Epithelial cell of prostate (primary cell): ENCODE results near the gene F10.
"Not testable (repeated sequence)": the region's sequence is repeated elsewhere in the genome, so short reads cannot be mapped to it uniquely, and the experiment has no call there.

ENCODE experiments used
- DNase-seq: peaks from one replicate; pipeline ENCODE4 v3.0.0-alpha.2; 2011; ENCODE audit warnings: low read depth, low spot score
- H3K27ac ChIP-seq: fragments of 450-650 bp; 2 replicates; pipeline ENCODE4 v1.5.1; 2017; ENCODE audit warnings: mild to moderate bottlenecking

F10 gene

GRCh38 chr13:113148940-113149503 lies 26.4 kb downstream of the F10 start:
- DNase-seq, result no peak
- no peak overlapping the region for H3K27ac ChIP-seq

- no peak for DNase-seq
- H3K27ac ChIP-seq, result no peak overlapping the region
Measured at GRCh38 chr13:113149711-113150549, 27.3 kb downstream of the F10 start.

GRCh38 chr13:113150550-113151365 lies 28.2 kb downstream of the F10 start:
- no peak overlapping the region for H3K27ac ChIP-seq
- no peak for DNase-seq

- no peak for DNase-seq
- no peak overlapping the region for H3K27ac ChIP-seq
Measured at GRCh38 chr13:113151745-113152690, 29.4 kb downstream of the F10 start.

- no peak overlapping the region for H3K27ac ChIP-seq
- no peak for DNase-seq
Measured at GRCh38 chr13:113152691-113152983, 30.0 kb downstream of the F10 start.

GRCh38 chr13:113152984-113153809 lies 30.6 kb downstream of the F10 start:
- H3K27ac ChIP-seq, result no peak overlapping the region
- DNase-seq, result no peak

- H3K27ac ChIP-seq, result no peak overlapping the region
- no peak for DNase-seq
Measured at GRCh38 chr13:113153810-113154748, 31.5 kb downstream of the F10 start.

- no peak overlapping the region for H3K27ac ChIP-seq
- no peak for DNase-seq
Measured at GRCh38 chr13:113155201-113155600, 32.6 kb downstream of the F10 start.

- H3K27ac ChIP-seq, result no peak overlapping the region
- DNase-seq, result no peak
Measured at GRCh38 chr13:113155982-113156655, 33.5 kb downstream of the F10 start.

- no peak overlapping the region for H3K27ac ChIP-seq
- DNase-seq, result no peak
Measured at GRCh38 chr13:113157206-113157928, 34.8 kb downstream of the F10 start.

- no peak for DNase-seq
- H3K27ac ChIP-seq, result no peak within 1 kb of the TSS
Measured at GRCh38 chr13:113157929-113158747, 35.5 kb downstream of the F10 start, which contains the start of gene PROZ. Gene PROZ (plus strand): TSS chr13:113158648. CDS start chr13:113158661, 13 bp downstream.

- no peak for DNase-seq
- H3K27ac ChIP-seq, result no peak overlapping the region
Measured at GRCh38 chr13:113158946-113159345, 36.3 kb downstream of the F10 start.

- H3K27ac ChIP-seq, result no peak overlapping the region
- DNase-seq, result no peak
Measured at GRCh38 chr13:113159701-113160100, 37.1 kb downstream of the F10 start.

- H3K27ac ChIP-seq, result no peak overlapping the region
Measured at GRCh38 chr13:113160983-113161382, 38.4 kb downstream of the F10 start.

GRCh38 chr13:113161433-113161832 lies 38.8 kb downstream of the F10 start:
- no peak overlapping the region for H3K27ac ChIP-seq
- DNase-seq, result no peak

More at GRCh38 chr13:113160983-113161382, 38.4 kb downstream of the F10 start:
- no peak for DNase-seq

- H3K27ac ChIP-seq, DNase-seq: not testable (repeated sequence)
Measured at GRCh38 chr13:113161975-113162374, 39.4 kb downstream of the F10 start.
